ENCODE data around the gene MUCL3.
"Not testable (repeated sequence)": the region's sequence is repeated elsewhere in the genome, so short reads cannot be mapped to it uniquely, and the experiment has no call there.

Gene MUCL3

GRCh38 chr6:30962716-30963115, 21.9 kb downstream of the MUCL3 start:
- Histone ChIP-seq H3K4me3 (ENCODE audit: low read depth in 1 of 2, low read length in 2 of 2) (no peak overlapping the region), H3K27ac (ENCODE audit: low read length) (no peak overlapping the region)

GRCh38 chr6:30963641-30964040, 22.9 kb downstream of the MUCL3 start:
- Histone ChIP-seq H3K27me3 (ENCODE audit: low read depth, low read length) (no peaks in the 10 kb centered on the region), H3K9me3 (ENCODE audit: control insufficient read depth in 1 of 2, low read length in 2 of 2) (no peaks in the 10 kb centered on the region), H3K27ac (ENCODE audit: low read length) (no peak overlapping the region)

More at GRCh38 chr6:30962716-30963115, 21.9 kb downstream of the MUCL3 start:
- Histone ChIP-seq H3K27me3 (ENCODE audit: low read depth, low read length) (no peaks in the 10 kb centered on the region), H3K9me3 (ENCODE audit: control insufficient read depth in 1 of 2, low read length in 2 of 2) (no peaks in the 10 kb centered on the region), H3K36me3 (ENCODE audit: control insufficient read depth in 1 of 2, insufficient read depth in 2 of 2, low read length in 2 of 2) (no peaks in the 10 kb centered on the region), H3K4me1 (ENCODE audit: control insufficient read depth in 1 of 2, insufficient read depth in 2 of 2, low read length in 2 of 2) (no peaks in the 10 kb centered on the region)

GRCh38 chr6:30964075-30964474, 23.3 kb downstream of the MUCL3 start:
- Histone ChIP-seq H3K27ac (ENCODE audit: low read length) (no peak overlapping the region), H3K36me3 (ENCODE audit: control insufficient read depth in 1 of 2, insufficient read depth in 2 of 2, low read length in 2 of 2) (no peaks in the 10 kb centered on the region), H3K27me3 (ENCODE audit: low read depth, low read length) (no peaks in the 10 kb centered on the region), H3K9me3 (ENCODE audit: control insufficient read depth in 1 of 2, low read length in 2 of 2) (no peaks in the 10 kb centered on the region), H3K4me1 (ENCODE audit: control insufficient read depth in 1 of 2, insufficient read depth in 2 of 2, low read length in 2 of 2) (no peaks in the 10 kb centered on the region), H3K4me3 (ENCODE audit: low read depth in 1 of 2, low read length in 2 of 2) (no peak overlapping the region)

More at GRCh38 chr6:30963641-30964040, 22.9 kb downstream of the MUCL3 start:
- no peaks in the 10 kb centered on the region for H3K4me1 ChIP-seq (ENCODE audit: control insufficient read depth in 1 of 2, insufficient read depth in 2 of 2, low read length in 2 of 2)
- no peak overlapping the region for H3K4me3 ChIP-seq (ENCODE audit: low read depth in 1 of 2, low read length in 2 of 2)
- H3K36me3 ChIP-seq (ENCODE audit: control insufficient read depth in 1 of 2, insufficient read depth in 2 of 2, low read length in 2 of 2): no peaks in the 10 kb centered on the region

- H3K4me3 ChIP-seq (ENCODE audit: low read depth in 1 of 2, low read length in 2 of 2): no peak overlapping the region
- no peaks in the 10 kb centered on the region for H3K27me3 ChIP-seq (ENCODE audit: low read depth, low read length)
- H3K27ac ChIP-seq (ENCODE audit: low read length): no peak overlapping the region
- no peaks in the 10 kb centered on the region for H3K9me3 ChIP-seq (ENCODE audit: control insufficient read depth in 1 of 2, low read length in 2 of 2)
- no peaks in the 10 kb centered on the region for H3K36me3 ChIP-seq (ENCODE audit: control insufficient read depth in 1 of 2, insufficient read depth in 2 of 2, low read length in 2 of 2)
- no peaks in the 10 kb centered on the region for H3K4me1 ChIP-seq (ENCODE audit: control insufficient read depth in 1 of 2, insufficient read depth in 2 of 2, low read length in 2 of 2)
Observed at GRCh38 chr6:30965140-30965601, 24.4 kb downstream of the MUCL3 start.

GRCh38 chr6:30966154-30966553, 25.4 kb downstream of the MUCL3 start:
- Histone ChIP-seq H3K4me3 (ENCODE audit: low read depth in 1 of 2, low read length in 2 of 2) (no peak overlapping the region), H3K27ac (ENCODE audit: low read length) (no peak overlapping the region), H3K9me3 (ENCODE audit: control insufficient read depth in 1 of 2, low read length in 2 of 2) (no peaks in the 10 kb centered on the region), H3K4me1 (ENCODE audit: control insufficient read depth in 1 of 2, insufficient read depth in 2 of 2, low read length in 2 of 2) (no peaks in the 10 kb centered on the region), H3K36me3 (ENCODE audit: control insufficient read depth in 1 of 2, insufficient read depth in 2 of 2, low read length in 2 of 2) (no peaks in the 10 kb centered on the region), H3K27me3 (ENCODE audit: low read depth, low read length) (no peaks in the 10 kb centered on the region)

- not testable (repeated sequence) for H3K9me3 ChIP-seq (ENCODE audit: control insufficient read depth in 1 of 2, low read length in 2 of 2); H3K36me3 ChIP-seq (ENCODE audit: control insufficient read depth in 1 of 2, insufficient read depth in 2 of 2, low read length in 2 of 2); H3K4me1 ChIP-seq (ENCODE audit: control insufficient read depth in 1 of 2, insufficient read depth in 2 of 2, low read length in 2 of 2)
Observed at GRCh38 chr6:30969171-30969570, 28.4 kb downstream of the MUCL3 start.

GRCh38 chr6:30970946-30971345, 30.2 kb downstream of the MUCL3 start:
- Histone ChIP-seq H3K9me3 (ENCODE audit: control insufficient read depth in 1 of 2, low read length in 2 of 2) (no peaks in the 10 kb centered on the region), H3K4me3 (ENCODE audit: low read depth in 1 of 2, low read length in 2 of 2) (no peak overlapping the region), H3K27me3 (ENCODE audit: low read depth, low read length) (no peaks in the 10 kb centered on the region), H3K4me1 (ENCODE audit: control insufficient read depth in 1 of 2, insufficient read depth in 2 of 2, low read length in 2 of 2) (no peaks in the 10 kb centered on the region), H3K36me3 (ENCODE audit: control insufficient read depth in 1 of 2, insufficient read depth in 2 of 2, low read length in 2 of 2) (no peaks in the 10 kb centered on the region), H3K27ac (ENCODE audit: low read length) (no peak overlapping the region)

More at GRCh38 chr6:30969171-30969570, 28.4 kb downstream of the MUCL3 start:
- not testable (repeated sequence) for H3K4me3 ChIP-seq (ENCODE audit: low read depth in 1 of 2, low read length in 2 of 2); H3K27me3 ChIP-seq (ENCODE audit: low read depth, low read length); H3K27ac ChIP-seq (ENCODE audit: low read length)

GRCh38 chr6:30972816-30973215, 32.0 kb downstream of the MUCL3 start:
- no peak overlapping the region for H3K27ac ChIP-seq (ENCODE audit: low read length)
- H3K9me3 ChIP-seq (ENCODE audit: control insufficient read depth in 1 of 2, low read length in 2 of 2): no peaks in the 10 kb centered on the region
- H3K27me3 ChIP-seq (ENCODE audit: low read depth, low read length): no peaks in the 10 kb centered on the region
- no peaks in the 10 kb centered on the region for H3K4me1 ChIP-seq (ENCODE audit: control insufficient read depth in 1 of 2, insufficient read depth in 2 of 2, low read length in 2 of 2)
- no peak overlapping the region for H3K4me3 ChIP-seq (ENCODE audit: low read depth in 1 of 2, low read length in 2 of 2)
- H3K36me3 ChIP-seq (ENCODE audit: control insufficient read depth in 1 of 2, insufficient read depth in 2 of 2, low read length in 2 of 2): no peaks in the 10 kb centered on the region

GRCh38 chr6:30974490-30975252, 33.9 kb downstream of the MUCL3 start:
- Histone ChIP-seq H3K27ac (ENCODE audit: low read length) (no peak overlapping the region), H3K27me3 (ENCODE audit: low read depth, low read length) (no peaks in the 10 kb centered on the region), H3K9me3 (ENCODE audit: control insufficient read depth in 1 of 2, low read length in 2 of 2) (no peaks in the 10 kb centered on the region), H3K4me3 (ENCODE audit: low read depth in 1 of 2, low read length in 2 of 2) (no peak overlapping the region), H3K36me3 (ENCODE audit: control insufficient read depth in 1 of 2, insufficient read depth in 2 of 2, low read length in 2 of 2) (no peaks in the 10 kb centered on the region), H3K4me1 (ENCODE audit: control insufficient read depth in 1 of 2, insufficient read depth in 2 of 2, low read length in 2 of 2) (no peaks in the 10 kb centered on the region)

GRCh38 chr6:30979141-30979540, 38.4 kb downstream of the MUCL3 start:
- H3K27ac ChIP-seq (ENCODE audit: low read length): no peak overlapping the region
- H3K27me3 ChIP-seq (ENCODE audit: low read depth, low read length): no peaks in the 10 kb centered on the region

GRCh38 chr6:30979690-30980089, 38.9 kb downstream of the MUCL3 start:
- Histone ChIP-seq H3K27me3 (ENCODE audit: low read depth, low read length) (no peaks in the 10 kb centered on the region), H3K27ac (ENCODE audit: low read length) (no peak overlapping the region), H3K36me3 (ENCODE audit: control insufficient read depth in 1 of 2, insufficient read depth in 2 of 2, low read length in 2 of 2) (no peaks in the 10 kb centered on the region), H3K4me1 (ENCODE audit: control insufficient read depth in 1 of 2, insufficient read depth in 2 of 2, low read length in 2 of 2) (peaks cover 0 to 5% of the 10 kb centered on the region in 2 donors), H3K9me3 (ENCODE audit: control insufficient read depth in 1 of 2, low read length in 2 of 2) (no peaks in the 10 kb centered on the region), H3K4me3 (ENCODE audit: low read depth in 1 of 2, low read length in 2 of 2) (no peak overlapping the region)

More at GRCh38 chr6:30979141-30979540, 38.4 kb downstream of the MUCL3 start:
- H3K4me1 ChIP-seq (ENCODE audit: control insufficient read depth in 1 of 2, insufficient read depth in 2 of 2, low read length in 2 of 2): peaks cover 0 to 5% of the 10 kb centered on the region in 2 donors
- H3K4me3 ChIP-seq (ENCODE audit: low read depth in 1 of 2, low read length in 2 of 2): no peak overlapping the region
- H3K36me3 ChIP-seq (ENCODE audit: control insufficient read depth in 1 of 2, insufficient read depth in 2 of 2, low read length in 2 of 2): no peaks in the 10 kb centered on the region
- H3K9me3 ChIP-seq (ENCODE audit: control insufficient read depth in 1 of 2, low read length in 2 of 2): no peaks in the 10 kb centered on the region
